Heart left ventricle (tissue), 16 donors: ENCODE results near the gene GNAS. TPM values are rescaled to one million over a fixed set of nuclear protein-coding genes. Genes with fewer than 3 reads are reported as not detected.

Source experiments
- ATAC-seq, 4 donors: fragments of 200-7000 bp; cut with Tn5 transposase; one replicate each; pipeline ENCODE4 v1.9.1; 2020 to 2022; ENCODE audit warnings: moderate library complexity in 4 of 4, mild to moderate bottlenecking in 3 of 4, moderate number of reproducible peaks in 1 of 4
- DNase-seq, 5 donors: peaks; one replicate each; pipeline ENCODE4 v3.0.0-alpha.2; 2020
- H3K27ac ChIP-seq, 12 donors: fragments of 200-600 bp; sonication (generic) in 4 of 12; one replicate each; pipeline versions ENCODE4 v1.5.0 to v1.8.0; 2016 to 2022; ENCODE audit warnings: mild to moderate bottlenecking in 2 of 12
- H3K27me3 ChIP-seq, 9 donors: fragments of 200-600 bp; sonication (generic) in 2 of 9; one replicate each; pipeline versions ENCODE4 v1.5.1 to v1.8.0; 2016 to 2022; ENCODE audit warnings: mild to moderate bottlenecking in 3 of 9
- H3K36me3 ChIP-seq, 9 donors: fragments of 200-600 bp; sonication (generic) in 2 of 9; one replicate each; pipeline versions ENCODE4 v1.5.0 to v1.8.0; 2018 to 2022; ENCODE audit warnings: mild to moderate bottlenecking in 2 of 9
- H3K4me1 ChIP-seq, 12 donors: fragments of 200-600 bp; sonication (generic) in 4 of 12; one replicate each; pipeline versions ENCODE4 v1.5.0 to v1.8.0; 2016 to 2022; ENCODE audit warnings: mild to moderate bottlenecking in 3 of 12
- H3K4me3 ChIP-seq, 12 donors: fragments of 200-600 bp; sonication (generic) in 4 of 12; one replicate each; pipeline versions ENCODE4 v1.5.0 to v1.8.0; 2017 to 2022; ENCODE audit warnings: mild to moderate bottlenecking in 9 of 12, moderate library complexity in 4 of 12
- H3K9me3 ChIP-seq, 12 donors: fragments of 200-600 bp; sonication (generic) in 4 of 12; one replicate each; pipeline versions ENCODE4 v1.5.0 to v1.8.0; 2016 to 2022; ENCODE audit warnings: mild to moderate bottlenecking in 1 of 12
- POLR2A ChIP-seq, 2 donors: fragments of 450-650 bp; IDR thresholded peaks; one replicate each; pipeline ENCODE4 v1.6.1; 2017; ENCODE audit warnings: antibody characterized with exemption in 2 of 2, mild to moderate bottlenecking in 2 of 2, moderate library complexity in 2 of 2
- WGBS, 4 donors: extraction: QIAGEN DNeasy Blood & Tissue Kit in 2 of 4; methylation state at CpG; one replicate each; pipeline versions ENCODE4 v1.1.5 to v1.1.7; 2013 to 2018; 5-methylcytosine and 5-hydroxymethylcytosine counted together
- intact Hi-C, 10 donors: fragments of 100-400 bp; cut with DNase I; formaldehyde crosslinking; loops; one replicate each; pipeline versions ENCODE4 v1.11.1 to v1.14.2; 2022
- polyA plus RNA-seq, 2 donors: library from polyadenylated mRNA; stranded (reverse); fragments of 200-250 nt; gene quantifications; one replicate each; pipeline ENCODE4 v1.2.3, GENCODE V29; 2013
- total RNA-seq, 9 donors: library from RNA; depleted of rRNA in 2 of 9; stranded (reverse); fragments of >200 nt in 2 of 9; fragmentation: NEBNext Ultra II Directional in 3 of 9; extraction: Animal tissue kit (Norgen Biotek cat#: 25700) in 3 of 9; gene quantifications; one replicate each; pipeline versions ENCODE4 v1.1.0 to v1.2.4, GENCODE V29; 2016 to 2023
- TF ChIP-seq, protein P1 (sequence below), 12 donors: fragments of 200-600 bp; sonication (generic) in 4 of 12; IDR thresholded peaks; one replicate each; pipeline versions ENCODE4 v1.5.0 to v1.8.0; 2018 to 2022; ENCODE audit warnings: antibody characterized with exemption in 12 of 12, mild to moderate bottlenecking in 5 of 12
- donor health status: ischemic (EF 13 %, LVEDD 7.1; RV severe dilation, severe dysfunction).
- donor health status: healthy with polysubstance abuse.
- donor health status: DM: no; HTN: yes; CAD: no.
- donor health status: DM: no; HTN: no; CAD: no.
- donor health status: ischemic (EF 25% LVEDD 6.9; RV normal size, moderate dysfunction).
- donor health status: ischemic (EF 25% LVEDD 5.7; RV mildly dilated, moderate dysfunction).
- donor health status: healthy.
- donor health status: DM: yes; HTN: yes; CAD: no.
- donor health status: ischemic (EF 35%, LVEDD 5.7; RV mildly dilated, moderate dysfunction).
- donor health status: nonischemic (EF 11% LVEDD 7.7; RV severe dilation, severe dysfunction).
- donor health status: DM: yes; HTN: yes; CAD: no.
- donor health status: PGD.
- donor health status: ischemic (EF 29% LVEDD 5.4; RV normal size, mild dysfunction).
- donor health status: nonischemic (EF 23%, LVEDD 6.1; RV moderate dilation, normal function).

Gene GNAS
- total and polyA plus RNA-seq, 11 donors = 1,246 to 2,999 (median 1,604) TPM

DNA sequence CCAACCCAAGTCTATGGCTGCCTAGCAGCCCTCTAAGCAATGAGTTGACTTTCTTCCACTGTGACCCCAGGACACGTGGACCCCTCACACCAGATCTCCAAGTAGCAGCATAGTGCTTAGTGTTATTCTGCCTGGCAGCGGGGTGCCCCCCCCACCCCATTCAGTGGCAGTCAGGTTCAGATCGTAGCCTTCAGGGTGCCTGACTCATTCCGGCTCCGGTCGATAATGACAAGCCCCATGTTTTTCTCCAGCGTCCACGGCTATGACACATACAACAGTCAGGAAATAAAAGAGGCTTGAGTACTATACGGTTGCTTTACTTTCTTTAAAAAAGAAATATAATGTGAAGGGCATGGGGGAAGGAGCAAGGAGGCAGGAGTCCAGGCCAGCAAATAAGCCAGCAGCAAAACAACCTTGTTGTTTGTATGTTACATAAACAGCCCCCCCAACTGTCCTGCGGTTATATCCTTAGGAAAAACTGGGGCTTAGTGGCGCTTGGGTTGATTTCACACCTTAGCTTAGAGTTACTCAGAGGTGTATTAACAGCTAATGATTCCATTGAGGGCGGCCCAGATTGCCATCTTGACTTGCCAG is 23.1 kb downstream of the GNAS start:
- no peak overlapping the region for H3K4me3 ChIP-seq
- H3K4me1 ChIP-seq = peaks cover 0 to 2% (median 0%) of the 10 kb centered on the region in 12 donors
- 92 to 95% (median 93%) methylated on average over 12 of the region's 12 CpGs for WGBS, 4 donors
- H3K36me3 ChIP-seq = no peaks in the 10 kb centered on the region
- H3K27me3 ChIP-seq = no peaks in the 10 kb centered on the region
- ATAC-seq (no peak), DNase-seq (no peak)
- H3K27ac ChIP-seq = no peak overlapping the region
- H3K9me3 ChIP-seq = no peaks in the 10 kb centered on the region
- intact Hi-C loops = loop anchor here in 3 of 10 donors (10.0 kb wide), 3 partner anchors 169 to 529 kb away; partner anchors contain the start of gene PRELID3B (in 1 of the 3)
- TF ChIP-seq, protein P1, sequence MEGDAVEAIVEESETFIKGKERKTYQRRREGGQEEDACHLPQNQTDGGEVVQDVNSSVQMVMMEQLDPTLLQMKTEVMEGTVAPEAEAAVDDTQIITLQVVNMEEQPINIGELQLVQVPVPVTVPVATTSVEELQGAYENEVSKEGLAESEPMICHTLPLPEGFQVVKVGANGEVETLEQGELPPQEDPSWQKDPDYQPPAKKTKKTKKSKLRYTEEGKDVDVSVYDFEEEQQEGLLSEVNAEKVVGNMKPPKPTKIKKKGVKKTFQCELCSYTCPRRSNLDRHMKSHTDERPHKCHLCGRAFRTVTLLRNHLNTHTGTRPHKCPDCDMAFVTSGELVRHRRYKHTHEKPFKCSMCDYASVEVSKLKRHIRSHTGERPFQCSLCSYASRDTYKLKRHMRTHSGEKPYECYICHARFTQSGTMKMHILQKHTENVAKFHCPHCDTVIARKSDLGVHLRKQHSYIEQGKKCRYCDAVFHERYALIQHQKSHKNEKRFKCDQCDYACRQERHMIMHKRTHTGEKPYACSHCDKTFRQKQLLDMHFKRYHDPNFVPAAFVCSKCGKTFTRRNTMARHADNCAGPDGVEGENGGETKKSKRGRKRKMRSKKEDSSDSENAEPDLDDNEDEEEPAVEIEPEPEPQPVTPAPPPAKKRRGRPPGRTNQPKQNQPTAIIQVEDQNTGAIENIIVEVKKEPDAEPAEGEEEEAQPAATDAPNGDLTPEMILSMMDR (IDR thresholded peaks at IDR 0.05) = no peak
- TF ChIP-seq POLR2A (IDR thresholded peaks at IDR 0.05) = no peak

DNA sequence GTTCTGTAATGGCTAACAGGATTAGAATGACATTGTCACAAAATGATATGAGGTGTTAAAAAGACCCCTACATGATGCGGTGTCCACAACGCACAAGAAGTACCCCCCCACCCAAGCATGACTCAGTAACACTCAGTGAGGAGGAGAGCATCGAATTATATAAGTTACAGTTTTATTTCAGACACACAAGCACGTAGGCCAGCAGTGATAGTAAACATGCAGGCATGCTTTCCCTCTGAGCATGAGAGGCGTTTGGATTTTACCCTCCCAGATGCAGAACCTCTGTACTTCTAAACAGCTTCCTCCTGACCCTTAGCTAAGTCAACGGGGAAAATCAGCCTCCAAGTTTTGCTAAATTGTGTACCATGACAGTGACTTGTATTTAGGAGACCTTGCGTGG is 23.9 kb downstream of the GNAS start:
- Histone ChIP-seq H3K4me3 (no peak overlapping the region), H3K27me3 (no peaks in the 10 kb centered on the region), H3K36me3 (no peaks in the 10 kb centered on the region), H3K4me1 (no peaks in the 10 kb centered on the region), H3K27ac (no peak overlapping the region), H3K9me3 (no peaks in the 10 kb centered on the region)
- WGBS, 4 donors = 84 to 92% (median 86%) methylated on average over 7 of the region's 7 CpGs
- intact Hi-C loops = loop anchor here in 3 of 10 donors (10.0 kb wide), 3 partner anchors 168 to 528 kb away; partner anchors contain the start of gene PRELID3B (in 1 of the 3)
- DNase-seq (no peak), ATAC-seq (no peak)
- TF ChIP-seq, protein P1 (IDR thresholded peaks at IDR 0.05) = no peak
- TF ChIP-seq POLR2A (IDR thresholded peaks at IDR 0.05) = no peak

DNA sequence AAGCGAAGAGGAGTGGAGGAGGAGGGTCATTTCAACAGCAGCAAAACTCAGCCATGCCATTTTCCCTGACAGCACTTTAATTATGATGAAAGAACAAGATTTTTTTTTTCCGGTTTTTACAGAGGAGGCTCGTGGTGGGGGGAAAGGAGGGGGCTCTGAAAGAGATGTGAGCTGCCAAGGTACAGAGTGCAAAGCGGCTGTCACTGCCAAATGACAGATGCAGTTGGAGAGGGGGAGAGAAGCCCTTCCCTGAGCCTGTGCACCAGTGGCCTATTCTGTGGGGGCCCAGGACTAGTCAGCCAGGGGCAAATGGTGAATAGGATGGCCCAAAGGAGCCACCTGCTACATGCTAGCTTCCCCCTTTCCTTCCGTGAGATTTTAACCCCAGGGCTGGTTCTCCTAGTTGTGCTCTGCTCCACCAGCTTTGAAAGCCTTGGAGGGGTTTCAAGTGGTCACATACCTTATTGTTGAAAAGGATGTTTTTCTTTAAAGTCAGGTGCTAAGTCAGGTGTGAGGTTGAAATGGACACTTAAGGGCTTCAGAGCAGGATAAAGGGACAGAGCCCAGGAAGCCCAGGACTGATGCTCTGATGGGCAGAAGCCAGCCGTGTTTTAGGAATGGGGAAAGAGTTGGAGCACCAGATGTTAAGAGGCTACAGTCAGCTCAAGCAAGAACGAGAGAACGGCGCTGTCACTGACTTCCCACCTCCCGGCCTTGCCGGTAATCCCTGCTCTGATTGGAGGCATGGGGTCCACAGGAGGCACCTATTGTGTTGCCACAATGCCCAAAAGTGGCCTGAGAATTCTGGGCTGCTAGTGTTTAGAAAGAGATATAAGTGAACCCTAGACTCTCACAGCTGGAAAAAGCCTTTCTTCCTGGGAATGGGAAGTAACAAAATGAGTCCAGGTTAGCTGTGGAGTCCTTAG is 24.8 kb downstream of the GNAS start:
- ATAC-seq = no peak
- TF ChIP-seq, protein P1 (IDR thresholded peaks at IDR 0.05) = no peak
- TF ChIP-seq POLR2A (IDR thresholded peaks at IDR 0.05) = no peak
- Histone ChIP-seq H3K9me3 (no peaks in the 10 kb centered on the region), H3K27me3 (no peaks in the 10 kb centered on the region), H3K4me1 (no peaks in the 10 kb centered on the region), H3K27ac (no peak overlapping the region), H3K4me3 (no peak overlapping the region), H3K36me3 (no peaks in the 10 kb centered on the region)
- 73 to 82% (median 80%) methylated on average over 11 of the region's 11 CpGs for WGBS, 4 donors
- no peak for DNase-seq
- intact Hi-C loops = loop anchor here in 3 of 10 donors (10.0 kb wide), 3 partner anchors 167 to 527 kb away; partner anchors contain the start of gene PRELID3B (in 1 of the 3)

DNA sequence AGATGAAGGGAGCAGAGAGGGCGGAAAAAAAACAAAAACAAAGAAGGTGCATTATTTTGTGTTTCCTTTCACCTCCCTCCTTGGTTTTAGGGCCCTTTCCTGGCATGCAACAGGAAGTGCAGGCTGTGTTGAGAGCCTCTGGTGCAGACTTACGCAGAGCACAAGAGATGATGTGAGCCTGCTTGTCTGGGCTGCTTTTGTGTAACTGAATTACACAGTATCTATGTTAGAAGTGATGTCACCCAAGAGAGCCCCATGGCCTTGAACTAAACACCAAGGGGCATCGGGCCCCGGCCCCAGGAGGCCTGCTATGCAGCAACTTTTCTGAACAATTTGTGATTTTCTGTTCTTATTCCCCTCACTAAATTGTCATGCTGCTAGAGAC is 25.5 kb downstream of the GNAS start:
- intact Hi-C loops = loop anchor here in 3 of 10 donors (10.0 kb wide), 3 partner anchors 167 to 527 kb away; partner anchors contain the start of gene PRELID3B (in 1 of the 3)
- WGBS, 4 donors = 71 to 82% (median 76%) methylated on average over 4 of the region's 4 CpGs
- DNase-seq = no peak
- TF ChIP-seq, protein P1 (IDR thresholded peaks at IDR 0.05) = no peak
- TF ChIP-seq POLR2A (IDR thresholded peaks at IDR 0.05) = no peak
- H3K36me3 ChIP-seq = no peaks in the 10 kb centered on the region
- no peak overlapping the region for H3K4me3 ChIP-seq
- H3K27ac ChIP-seq = no peak overlapping the region
- no peak for ATAC-seq
- no peaks in the 10 kb centered on the region for H3K4me1 ChIP-seq
- H3K27me3 ChIP-seq = no peaks in the 10 kb centered on the region
- no peaks in the 10 kb centered on the region for H3K9me3 ChIP-seq
